Cardiac fibroblast (primary cell): Measurements from ENCODE around the gene NUP62.

Source experiments
- DNase-seq, 2 donors: peaks; one replicate each; pipeline versions ENCODE4 v3.0.0 to v3.0.0-alpha.2; 2010; ENCODE audit warnings: low read depth in 2 of 2
- H3K4me3 ChIP-seq, 2 donors: replicated peaks in 1 of 2; 1 replicate in 1 of 2; 2 replicates in 1 of 2; pipeline ENCODE4 v1.5.1; 2011; ENCODE audit warnings: low read depth in 2 of 2, low read length in 2 of 2, mild to moderate bottlenecking in 2 of 2, moderate library complexity in 1 of 2
- CTCF ChIP-seq: IDR thresholded peaks from one replicate; pipeline ENCODE4 v1.5.1; 2011; ENCODE audit warnings: low read depth, mild to moderate bottlenecking, low read length, inconsistent platforms

The NUP62 gene

GRCh38 chr19:49875857-49876421, 53.4 kb downstream of the NUP62 start:
- DNase-seq, result peak in 1 of 2 donors; percentile 60
- H3K4me3 ChIP-seq, result peak overlapping the region; percentile 100
- no peak for TF ChIP-seq CTCF

GRCh38 chr19:49875177-49875576, 54.1 kb downstream of the NUP62 start:
- DNase-seq, result no peak
- TF ChIP-seq CTCF, result no peak
- H3K4me3 ChIP-seq, result peak overlapping the region; percentile 100

GRCh38 chr19:49874503-49875157, 54.7 kb downstream of the NUP62 start:
- no peak for TF ChIP-seq CTCF
- no peak for DNase-seq
- peak overlapping the region in 1 of 2 donors; percentile 100 for H3K4me3 ChIP-seq

GRCh38 chr19:49873834-49874233, 55.5 kb downstream of the NUP62 start:
- no peak for TF ChIP-seq CTCF
- no peak overlapping the region for H3K4me3 ChIP-seq
- no peak for DNase-seq

GRCh38 chr19:49873129-49873521, 56.2 kb downstream of the NUP62 start:
- no peak for DNase-seq
- no peak overlapping the region for H3K4me3 ChIP-seq
- no peak for TF ChIP-seq CTCF

- H3K4me3 ChIP-seq, result no peak overlapping the region
- no peak for TF ChIP-seq CTCF
- no peak for DNase-seq
These were observed 56.8 kb downstream of the NUP62 start for GRCh38 chr19:49872245-49873128.
